Measurements from ENCODE around the gene MAGI1. TPM values are rescaled to one million over a fixed set of nuclear protein-coding genes. Genes with fewer than 3 reads are reported as not detected.

MAGI1 gene
- polyA plus RNA-seq, 3 donors: not detected

GRCh38 chr3:65979731-65980130 is 59.0 kb downstream of the MAGI1 start:
- H3K4me2 ChIP-seq (replicated peaks; ENCODE audit: extremely low read depth, low read length, poor library complexity, severe bottlenecking): no peak overlapping the region
- 100% methylated on average over 4 of the region's 4 CpGs for WGBS (ENCODE audit: insufficient coverage)

GRCh38 chr3:65979162-65979561 is 59.6 kb downstream of the MAGI1 start:
- Histone ChIP-seq H3K4me2 (replicated peaks; ENCODE audit: extremely low read depth, low read length, poor library complexity, severe bottlenecking) (no peak overlapping the region), H2AFZ (ENCODE audit: insufficient read depth, low read depth, low read length, poor library complexity, severe bottlenecking) (no peak overlapping the region), H3K36me3 (replicated peaks in 1 of 2; ENCODE audit: control insufficient read depth in 1 of 2, insufficient read depth in 2 of 2, low read length in 2 of 2) (no peaks in the 10 kb centered on the region), H3K9me3 (replicated peaks in 1 of 2; ENCODE audit: control insufficient read depth in 1 of 2, insufficient read depth in 1 of 2, low read length in 2 of 2) (no peaks in the 10 kb centered on the region), H3K4me3 (replicated peaks in 1 of 3; ENCODE audit: low read depth in 2 of 3, low read length in 3 of 3) (no peak overlapping the region), H4K20me1 (ENCODE audit: insufficient read depth, low read length) (no peaks in the 10 kb centered on the region), H3K9ac (ENCODE audit: insufficient read depth, low read length, poor library complexity, severe bottlenecking) (no peak overlapping the region), H3K27ac (ENCODE audit: low read depth in 1 of 2, low read length in 2 of 2) (no peak overlapping the region), H3K27me3 (ENCODE audit: control insufficient read depth in 2 of 2, insufficient read depth in 2 of 2, low read length in 2 of 2) (no peaks in the 10 kb centered on the region), H3K4me1 (ENCODE audit: control insufficient read depth in 1 of 2, insufficient read depth in 2 of 2, low read length in 2 of 2) (no peaks in the 10 kb centered on the region), H3K79me2 (ENCODE audit: insufficient read depth, low read length) (no peaks in the 10 kb centered on the region)
- WGBS (ENCODE audit: insufficient coverage): 77% methylated on average over 4 of the region's 6 CpGs
- Mint-ChIP-seq H3K36me3 (no peaks in the 10 kb centered on the region), H3K4me3 (no peak overlapping the region), H3K27ac (no peak overlapping the region), H3K4me1 (no peaks in the 10 kb centered on the region), H3K27me3 (ENCODE audit: low read depth in 3 of 3) (peaks cover 0 to 1% (median 0%) of the 10 kb centered on the region in 3 donors), H3K9me3 (peaks cover 0 to 5% (median 2%) of the 10 kb centered on the region in 7 donors)
- intact Hi-C loops (cut with micrococcal nuclease): no loop called here
- no peak for DNase-seq
- no peak for TF ChIP-seq CTCF (IDR thresholded peaks at IDR 0.05)

More at GRCh38 chr3:65979731-65980130, 59.0 kb downstream of the MAGI1 start:
- Histone ChIP-seq H3K27ac (ENCODE audit: low read depth in 1 of 2, low read length in 2 of 2) (no peak overlapping the region), H3K4me1 (ENCODE audit: control insufficient read depth in 1 of 2, insufficient read depth in 2 of 2, low read length in 2 of 2) (no peaks in the 10 kb centered on the region), H3K79me2 (ENCODE audit: insufficient read depth, low read length) (no peaks in the 10 kb centered on the region), H3K4me3 (replicated peaks in 1 of 3; ENCODE audit: low read depth in 2 of 3, low read length in 3 of 3) (no peak overlapping the region), H3K9me3 (replicated peaks in 1 of 2; ENCODE audit: control insufficient read depth in 1 of 2, insufficient read depth in 1 of 2, low read length in 2 of 2) (no peaks in the 10 kb centered on the region), H3K9ac (ENCODE audit: insufficient read depth, low read length, poor library complexity, severe bottlenecking) (no peak overlapping the region), H3K27me3 (ENCODE audit: control insufficient read depth in 2 of 2, insufficient read depth in 2 of 2, low read length in 2 of 2) (no peaks in the 10 kb centered on the region), H3K36me3 (replicated peaks in 1 of 2; ENCODE audit: control insufficient read depth in 1 of 2, insufficient read depth in 2 of 2, low read length in 2 of 2) (no peaks in the 10 kb centered on the region), H4K20me1 (ENCODE audit: insufficient read depth, low read length) (no peaks in the 10 kb centered on the region), H2AFZ (ENCODE audit: insufficient read depth, low read depth, low read length, poor library complexity, severe bottlenecking) (no peak overlapping the region)
- intact Hi-C loops (cut with micrococcal nuclease): no loop called here
- Mint-ChIP-seq H3K27me3 (ENCODE audit: low read depth in 3 of 3) (peaks cover 0 to 1% (median 0%) of the 10 kb centered on the region in 3 donors), H3K27ac (no peak overlapping the region), H3K9me3 (peaks cover 0 to 4% (median 2%) of the 10 kb centered on the region in 7 donors), H3K4me3 (no peak overlapping the region), H3K36me3 (no peaks in the 10 kb centered on the region), H3K4me1 (no peaks in the 10 kb centered on the region)
- DNase-seq: no peak
- no peak for TF ChIP-seq CTCF (IDR thresholded peaks at IDR 0.05)

Measured in CD14-positive monocyte (primary cell).